Duodenal mucosa (tissue), 2 donors: ENCODE measurements around the gene FBXO46.
"Not testable (repeated sequence)": the region's sequence is repeated elsewhere in the genome, so short reads cannot be mapped to it uniquely, and the experiment has no call there.

ENCODE experiments used
- H3K27ac ChIP-seq: one replicate; pipeline ENCODE4 v1.7.0; 2013; ENCODE audit warnings: low read depth, low read length
- H3K27me3 ChIP-seq, 2 donors: one replicate each; pipeline ENCODE4 v1.7.0; 2013; ENCODE audit warnings: low read length in 2 of 2, control low read depth in 1 of 2; ENCODE audit not compliant: insufficient read depth in 2 of 2, control insufficient read depth in 1 of 2
- H3K36me3 ChIP-seq, 2 donors: one replicate each; pipeline ENCODE4 v1.7.0; 2013; ENCODE audit warnings: low read length in 2 of 2, control low read depth in 1 of 2; ENCODE audit not compliant: insufficient read depth in 2 of 2, control insufficient read depth in 1 of 2
- H3K4me1 ChIP-seq, 2 donors: one replicate each; pipeline ENCODE4 v1.7.0; 2013; ENCODE audit warnings: low read length in 2 of 2, control low read depth in 1 of 2; ENCODE audit not compliant: insufficient read depth in 2 of 2, control insufficient read depth in 1 of 2
- H3K4me3 ChIP-seq, 2 donors: one replicate each; pipeline ENCODE4 v1.7.0; 2013; ENCODE audit warnings: low read length in 2 of 2, low read depth in 1 of 2
- H3K9ac ChIP-seq, 2 donors: one replicate each; pipeline ENCODE4 v1.7.0; 2013; ENCODE audit warnings: low read length in 2 of 2, low read depth in 1 of 2
- H3K9me3 ChIP-seq, 2 donors: one replicate each; pipeline ENCODE4 v1.7.0; 2013; ENCODE audit warnings: low read length in 2 of 2, control low read depth in 1 of 2; ENCODE audit not compliant: control insufficient read depth in 1 of 2

Gene FBXO46

DNA sequence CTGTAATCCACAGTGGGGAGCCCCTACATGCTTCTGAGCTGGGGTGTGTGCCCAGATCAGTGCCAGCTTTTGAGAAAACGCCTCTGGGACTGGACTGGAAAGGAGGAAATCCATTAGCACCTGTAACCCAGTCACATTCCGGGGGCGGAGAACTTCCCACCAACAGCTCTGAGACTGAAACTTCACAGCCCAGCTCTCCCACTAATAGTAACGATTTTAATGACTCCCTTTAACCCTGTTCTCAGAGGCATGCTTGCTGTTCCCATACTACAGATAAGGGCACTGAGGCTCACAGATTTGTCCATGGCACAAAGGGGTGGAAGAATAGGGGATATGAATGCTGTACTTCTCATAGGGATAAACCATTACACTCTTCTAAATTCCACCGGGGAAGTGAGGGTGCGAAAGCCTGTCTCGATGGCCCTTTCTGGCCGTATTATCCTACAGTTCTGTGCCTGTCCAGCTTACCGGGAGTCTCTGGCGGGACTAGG, 851 bp downstream of the FBXO46 start:
- H3K4me1 ChIP-seq = peaks cover 4 to 9% of the 10 kb centered on the region in 2 donors
- H3K9me3 ChIP-seq = no peaks in the 10 kb centered on the region
- H3K36me3 ChIP-seq = no peaks in the 10 kb centered on the region
- no peaks in the 10 kb centered on the region for H3K27me3 ChIP-seq
- no peak overlapping the region for H3K27ac ChIP-seq
- peak overlapping the region; percentile 61 to 98 for H3K9ac ChIP-seq
- H3K4me3 ChIP-seq = peak overlapping the region; percentile 90 to 95

DNA sequence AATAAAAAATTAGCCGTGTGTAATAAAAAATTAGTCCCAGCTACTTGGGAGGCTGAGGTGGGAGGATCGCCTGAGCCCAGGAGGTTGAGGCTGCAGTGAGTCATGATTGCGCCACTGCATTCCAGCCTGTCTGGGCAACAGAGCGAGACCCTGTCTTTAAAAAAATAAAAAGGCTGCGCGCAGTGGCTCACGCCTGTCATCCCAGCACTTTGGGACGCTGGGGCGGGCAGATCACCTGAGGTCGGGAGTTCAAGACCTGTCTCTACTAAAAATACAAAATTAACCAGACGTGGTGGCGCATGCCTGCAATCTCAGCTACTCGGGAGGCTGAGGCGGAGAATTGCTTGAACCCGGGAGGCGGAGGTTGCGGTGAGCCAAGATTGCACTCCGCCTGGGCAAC, 2.0 kb downstream of the FBXO46 start:
- H3K9ac ChIP-seq, H3K36me3 ChIP-seq, H3K9me3 ChIP-seq, H3K4me3 ChIP-seq, H3K27ac ChIP-seq, H3K4me1 ChIP-seq, H3K27me3 ChIP-seq: not testable (repeated sequence)

DNA sequence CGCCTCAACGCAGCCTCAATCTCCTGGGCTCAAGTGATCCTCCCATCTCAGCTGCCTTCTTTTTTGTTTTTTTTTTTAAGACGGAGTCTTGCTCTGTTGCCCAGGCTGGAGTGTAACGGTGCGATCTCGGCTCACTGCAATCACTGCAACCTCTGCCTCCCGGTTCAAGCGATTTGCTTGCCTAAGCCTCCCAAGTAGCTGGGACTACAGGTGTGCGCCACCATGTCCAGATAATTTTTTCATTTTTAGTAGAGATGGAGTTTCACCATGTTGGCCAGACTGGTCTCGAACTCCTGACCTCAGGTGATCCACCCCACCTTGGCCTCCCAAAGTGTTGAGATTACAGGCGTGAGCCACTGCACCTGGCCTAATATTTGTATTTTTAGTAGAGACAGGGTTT, 10.6 kb downstream of the FBXO46 start:
- H3K4me1 ChIP-seq = peaks cover 22 to 25% of the 10 kb centered on the region in 2 donors
- H3K4me3 ChIP-seq, H3K9ac ChIP-seq, H3K36me3 ChIP-seq, H3K9me3 ChIP-seq, H3K27me3 ChIP-seq, H3K27ac ChIP-seq: not testable (repeated sequence)

DNA sequence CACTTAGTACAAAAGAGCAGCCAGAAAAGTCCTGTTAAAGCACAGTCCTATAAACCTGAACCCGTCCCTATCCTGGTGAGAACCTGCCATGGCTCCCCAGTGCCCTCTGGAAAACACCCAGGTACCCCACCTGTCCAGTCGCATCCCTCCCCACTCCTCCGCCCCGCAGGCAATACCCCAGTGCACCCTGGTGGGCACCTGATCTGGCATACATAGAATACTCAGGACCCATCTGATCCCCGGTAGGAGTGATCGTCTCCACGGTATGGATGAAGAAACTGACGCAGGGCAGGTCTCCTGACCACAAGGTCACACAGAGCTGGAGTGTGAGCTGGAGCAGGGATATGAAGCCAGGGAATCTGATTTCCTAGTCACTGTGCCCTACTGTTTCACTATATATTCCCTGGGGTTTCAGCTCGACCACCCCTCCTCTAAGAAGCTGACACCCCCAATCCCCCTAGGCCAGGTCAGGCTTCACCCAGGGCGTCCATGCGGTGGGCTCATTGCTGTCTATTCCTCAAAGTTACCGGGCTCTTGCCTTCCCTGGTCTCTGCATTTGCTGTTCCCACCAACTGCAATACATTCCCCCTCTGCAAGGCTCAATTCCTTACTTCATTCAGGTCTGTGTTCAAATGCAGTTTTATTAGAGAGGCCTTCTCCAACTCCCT, 12.6 kb downstream of the FBXO46 start:
- H3K27me3 ChIP-seq = no peaks in the 10 kb centered on the region
- peak overlapping the region; percentile 90 for H3K27ac ChIP-seq
- peak overlapping the region; percentile 78 to 89 for H3K9ac ChIP-seq
- peaks cover 0 to 2% of the 10 kb centered on the region in 2 donors for H3K36me3 ChIP-seq
- H3K4me3 ChIP-seq = peak overlapping the region; percentile 64 to 90
- H3K9me3 ChIP-seq = no peaks in the 10 kb centered on the region
- H3K4me1 ChIP-seq = peaks cover 22 to 25% of the 10 kb centered on the region in 2 donors

DNA sequence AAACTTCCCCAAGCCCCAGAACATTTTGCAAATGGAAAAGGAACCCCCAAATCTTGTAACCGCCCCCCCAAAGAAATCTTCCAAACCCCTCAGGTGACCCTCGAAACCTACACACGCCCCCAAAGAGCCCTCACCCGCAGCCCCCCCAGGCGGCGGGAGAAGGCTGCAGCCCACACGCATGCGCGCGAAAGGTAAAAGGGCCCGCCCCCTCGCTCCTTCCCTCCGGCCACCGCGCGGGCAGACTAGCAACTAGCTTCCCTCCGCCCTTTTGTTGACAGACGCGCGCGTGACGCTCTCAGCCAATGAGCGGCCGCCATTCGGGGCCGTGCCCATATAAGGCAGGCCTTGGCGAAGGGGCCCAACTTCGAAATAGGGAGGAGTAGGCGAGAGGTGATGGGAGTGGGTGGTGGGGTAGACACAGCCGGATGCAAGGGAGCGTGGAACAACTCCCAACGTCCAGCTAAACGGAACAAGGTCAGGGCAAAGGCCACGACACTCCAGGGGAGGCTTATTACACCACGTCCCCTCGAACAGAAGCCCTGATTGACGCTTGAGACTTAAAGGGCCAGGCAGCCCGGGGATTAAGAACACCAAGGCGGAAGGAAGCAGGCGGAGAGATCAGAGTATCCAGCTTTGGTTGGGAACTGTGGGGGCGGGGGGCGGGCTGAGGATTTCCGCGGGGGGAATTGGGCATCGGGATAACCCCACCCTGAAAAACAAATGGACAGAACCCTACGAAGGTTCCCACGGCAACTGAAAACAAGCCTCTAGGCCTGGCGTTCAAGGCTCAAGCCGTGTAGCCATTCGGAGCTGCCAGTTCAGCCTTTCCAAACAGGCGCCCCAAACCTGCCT, 13.3 kb downstream of the FBXO46 start:
- Histone ChIP-seq H3K27me3 (no peaks in the 10 kb centered on the region), H3K4me3 (peak overlapping the region; percentile 79 to 90), H3K27ac (peak overlapping the region; percentile 90), H3K9me3 (no peaks in the 10 kb centered on the region), H3K4me1 (peaks cover 22 to 25% of the 10 kb centered on the region in 2 donors), H3K36me3 (no peaks in the 10 kb centered on the region), H3K9ac (peak overlapping the region; percentile 96 to 99)

DNA sequence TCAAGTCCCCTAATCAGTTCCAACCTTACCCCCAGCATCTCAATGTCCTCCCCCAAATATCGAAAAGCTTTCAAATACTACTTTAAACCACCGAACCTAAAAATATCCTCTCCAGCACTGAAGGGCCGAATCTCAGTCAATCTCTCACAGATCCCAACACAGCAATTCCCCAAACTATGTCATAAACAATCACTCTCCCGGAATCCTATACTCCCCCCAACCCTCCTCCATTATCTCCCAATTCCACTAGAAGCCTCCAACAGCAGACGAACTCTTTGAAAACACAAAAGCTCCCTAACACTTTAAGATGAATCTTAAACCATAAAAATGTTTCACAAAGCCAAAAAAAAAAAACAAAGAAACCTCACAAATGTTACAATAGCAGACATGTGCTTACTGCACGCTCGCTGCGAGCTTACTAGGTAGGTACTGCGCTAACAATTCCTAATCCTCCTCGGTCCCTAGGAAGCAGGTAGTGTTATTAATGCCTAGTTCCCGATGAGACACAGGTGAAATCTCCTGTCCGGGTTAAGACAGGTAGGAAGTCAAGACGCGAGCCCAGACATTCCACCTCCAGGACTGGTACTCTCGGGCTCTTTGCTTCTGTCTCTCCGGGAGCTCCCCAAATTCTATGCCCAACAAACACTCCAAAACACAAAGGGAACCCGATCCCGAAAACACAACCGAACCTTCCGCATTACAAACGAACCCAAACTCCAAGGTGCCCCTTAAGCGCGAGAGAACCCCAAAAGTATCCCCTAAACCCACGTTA, 14.2 kb downstream of the FBXO46 start:
- Histone ChIP-seq H3K9ac (peak overlapping the region; percentile 96 to 99), H3K4me3 (peak overlapping the region; percentile 79 to 90), H3K27ac (peak overlapping the region; percentile 70), H3K27me3 (no peaks in the 10 kb centered on the region), H3K4me1 (peaks cover 19 to 21% of the 10 kb centered on the region in 2 donors), H3K9me3 (no peaks in the 10 kb centered on the region), H3K36me3 (peaks cover 0 to 4% of the 10 kb centered on the region in 2 donors)

DNA sequence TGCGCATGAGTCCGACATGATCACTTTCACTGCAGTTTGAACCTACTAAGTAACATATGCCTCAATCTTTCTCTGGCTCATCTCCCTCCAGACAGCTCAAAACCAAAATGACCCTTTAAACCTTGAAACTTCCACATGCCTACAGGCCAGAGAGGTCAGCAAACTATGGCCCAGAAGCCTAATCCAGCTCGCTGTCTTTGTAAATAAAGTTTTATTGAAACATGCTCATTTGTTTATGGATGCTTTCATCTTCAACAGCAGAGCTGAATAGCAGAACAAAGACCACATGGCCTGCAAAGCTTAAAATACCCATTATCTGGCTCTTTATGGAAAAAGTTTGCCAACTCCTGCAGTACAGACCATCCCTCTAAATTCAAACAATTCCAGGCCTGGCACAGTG, 15.6 kb downstream of the FBXO46 start:
- Histone ChIP-seq H3K4me1 (peaks cover 18 to 19% of the 10 kb centered on the region in 2 donors), H3K27ac (no peak overlapping the region), H3K27me3 (no peaks in the 10 kb centered on the region), H3K9me3 (no peaks in the 10 kb centered on the region), H3K36me3 (peaks cover 0 to 4% of the 10 kb centered on the region in 2 donors), H3K9ac (no peak overlapping the region), H3K4me3 (no peak overlapping the region)

DNA sequence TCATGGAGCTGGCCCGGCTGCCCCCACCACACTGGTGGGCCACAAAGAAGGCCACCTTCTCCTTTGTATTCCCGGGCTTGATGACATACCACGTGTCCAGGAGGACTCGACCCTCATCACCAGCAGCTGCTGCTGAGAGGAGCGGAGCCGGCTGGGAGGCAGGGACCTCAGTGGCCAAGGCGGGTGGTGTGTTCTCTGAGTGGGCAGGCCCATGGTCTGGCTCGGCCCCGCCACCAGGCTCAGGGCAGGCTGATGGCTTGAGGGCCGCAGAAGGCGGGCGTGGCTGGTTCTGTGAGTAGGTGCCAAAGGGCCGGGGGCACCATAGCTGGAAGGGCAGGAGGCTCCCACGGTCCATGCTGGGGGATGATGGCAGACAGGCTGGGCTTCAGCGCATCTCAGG, 17.6 kb downstream of the FBXO46 start:
- Histone ChIP-seq H3K4me3 (no peak overlapping the region), H3K27me3 (no peaks in the 10 kb centered on the region), H3K27ac (no peak overlapping the region), H3K9ac (no peak overlapping the region), H3K4me1 (peaks cover 14 to 15% of the 10 kb centered on the region in 2 donors), H3K36me3 (peaks cover 0 to 4% of the 10 kb centered on the region in 2 donors), H3K9me3 (no peaks in the 10 kb centered on the region)

DNA sequence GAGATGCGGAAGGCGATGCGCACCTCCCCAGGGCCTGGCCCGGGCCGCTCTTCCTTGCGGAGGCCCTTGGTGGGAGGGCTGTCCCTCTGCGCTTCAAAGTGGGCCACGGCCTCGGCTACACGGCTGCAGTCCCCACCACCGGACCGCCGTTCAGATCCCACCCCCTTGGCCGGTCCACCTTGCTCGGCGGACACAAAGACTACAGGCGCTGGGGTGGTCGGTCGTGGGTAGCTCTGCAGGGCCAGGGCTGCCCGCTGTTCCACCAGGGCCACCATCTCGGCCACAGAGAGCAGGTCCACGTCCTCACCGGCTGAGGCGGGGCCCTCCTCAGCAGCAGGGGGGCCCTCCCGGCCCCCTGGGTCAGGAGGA, 18.0 kb downstream of the FBXO46 start:
- no peaks in the 10 kb centered on the region for H3K27me3 ChIP-seq
- H3K9ac ChIP-seq = no peak overlapping the region
- H3K27ac ChIP-seq = no peak overlapping the region
- H3K4me1 ChIP-seq = peaks cover 9 to 11% of the 10 kb centered on the region in 2 donors
- no peaks in the 10 kb centered on the region for H3K9me3 ChIP-seq
- H3K36me3 ChIP-seq = peaks cover 0 to 4% of the 10 kb centered on the region in 2 donors
- H3K4me3 ChIP-seq = no peak overlapping the region
